Keratinocyte (primary cell): Measurements from ENCODE around the gene EHBP1. TPM values are rescaled to one million over a fixed set of nuclear protein-coding genes. Genes with fewer than 3 reads are reported as not detected.
"Not testable (repeated sequence)": the region's sequence is repeated elsewhere in the genome, so short reads cannot be mapped to it uniquely, and the experiment has no call there.

Source experiments
- DNase-seq: peaks from one replicate; pipeline ENCODE4 v3.0.0-alpha.2; 2011; ENCODE audit warnings: low read depth, missing footprints, low spot score
- FAIRE-seq: peaks from 2 replicates; lab custom pipeline; 2011; peaks lifted over from hg19 to GRCh38; lab: Jason Lieb, UNC
- H2AFZ ChIP-seq: 2 replicates; pipeline ENCODE4 v1.6.0; 2012; ENCODE audit warnings: low read length, control low read depth, inconsistent platforms; ENCODE audit not compliant: control insufficient read depth
- H3K27ac ChIP-seq: 2 replicates; pipeline ENCODE4 v1.5.1; 2011; ENCODE audit warnings: low read length; ENCODE audit not compliant: control insufficient read depth, insufficient read depth
- H3K27me3 ChIP-seq: 3 replicates; pipeline ENCODE4 v1.6.0; 2011; ENCODE audit warnings: low read length; ENCODE audit not compliant: control insufficient read depth, insufficient read depth; ENCODE audit errors: extremely low read depth
- H3K36me3 ChIP-seq, 2 experiments: 2 replicates in 1 of 2; 3 replicates in 1 of 2; pipeline ENCODE4 v1.5.1; 2011; ENCODE audit warnings: low read length in 2 of 2, mild to moderate bottlenecking in 1 of 2; ENCODE audit not compliant: control insufficient read depth in 2 of 2, insufficient read depth in 2 of 2; ENCODE audit errors: extremely low read depth in 1 of 2
- H3K4me1 ChIP-seq: 3 replicates; pipeline ENCODE4 v1.5.1; 2011; ENCODE audit warnings: low read length; ENCODE audit not compliant: control insufficient read depth, insufficient read depth; ENCODE audit errors: extremely low read depth
- H3K4me2 ChIP-seq: 3 replicates; pipeline ENCODE4 v1.6.0; 2011; ENCODE audit warnings: low read depth, low read length; ENCODE audit not compliant: control insufficient read depth, insufficient read depth; ENCODE audit errors: extremely low read depth
- H3K4me3 ChIP-seq, 3 experiments: fragments of 200-600 bp in 1 of 3; sonication (generic) in 1 of 3; 2 replicates in 2 of 3; 3 replicates in 1 of 3; pipeline ENCODE4 v1.5.1; 2011 to 2016; ENCODE audit warnings: low read length in 3 of 3, mild to moderate bottlenecking in 3 of 3, control low read depth in 2 of 3, inconsistent platforms in 1 of 3, low read depth in 1 of 3, mixed read lengths in 1 of 3, mixed run types in 1 of 3, moderate library complexity in 1 of 3; ENCODE audit not compliant: control insufficient read depth in 2 of 3, insufficient read depth in 2 of 3; ENCODE audit errors: extremely low read depth in 1 of 3
- H3K79me2 ChIP-seq: 2 replicates; pipeline ENCODE4 v1.6.0; 2012; ENCODE audit warnings: low read length; ENCODE audit not compliant: control insufficient read depth, insufficient read depth
- H3K9ac ChIP-seq: 3 replicates; pipeline ENCODE4 v1.6.0; 2011; ENCODE audit warnings: low read length; ENCODE audit not compliant: control insufficient read depth, insufficient read depth; ENCODE audit errors: extremely low read depth
- H3K9me1 ChIP-seq: 3 replicates; pipeline ENCODE4 v1.6.0; 2011; ENCODE audit warnings: low read length; ENCODE audit not compliant: control insufficient read depth, insufficient read depth; ENCODE audit errors: extremely low read depth
- H3K9me3 ChIP-seq: 2 replicates; pipeline ENCODE4 v1.5.1; 2012; ENCODE audit warnings: low read depth, low read length; ENCODE audit not compliant: control insufficient read depth
- H4K20me1 ChIP-seq: 3 replicates; pipeline ENCODE4 v1.6.0; 2011; ENCODE audit warnings: low read length; ENCODE audit not compliant: control insufficient read depth, insufficient read depth; ENCODE audit errors: extremely low read depth
- CTCF ChIP-seq, 3 experiments: IDR thresholded peaks in 1 of 3; conservative IDR thresholded peaks in 1 of 3; optimal IDR thresholded peaks in 1 of 3; 2 replicates in 2 of 3; 3 replicates in 1 of 3; pipeline versions ENCODE3 to v1.5.1; 2011; ENCODE audit warnings: low read length in 3 of 3, mild to moderate bottlenecking in 3 of 3, moderate library complexity in 2 of 3, control low read depth in 1 of 3, inconsistent platforms in 1 of 3; ENCODE audit not compliant: insufficient read depth in 2 of 3; ENCODE audit errors: extremely low read depth in 1 of 3
- EZH2 ChIP-seq: IDR thresholded peaks from one replicate; pipeline ENCODE4 v1.6.1; 2012; ENCODE audit warnings: inconsistent platforms, mild to moderate bottlenecking, low read length, moderate library complexity
- dilution Hi-C: fragments of 300-500 bp; cut with MboI; formaldehyde crosslinking; loops from one replicate; pipeline ENCODE4 v1.7.0; 2020; ENCODE audit warnings: low sequenced_read_pairs; ENCODE audit not compliant: extremely low pct_ligation_motif_present
- polyA plus RNA-seq, 5 experiments: library from polyadenylated mRNA; depleted of rRNA in 3 of 5; stranded (reverse) in 3 of 5; stranded (forward) in 1 of 5; unstranded in 1 of 5; fragments of >200 nt; gene quantifications; 1 replicate in 1 of 5; 2 replicates in 3 of 5; 3 replicates in 1 of 5; pipeline versions ENCODE4 v1.2.1 to v1.2.3, GENCODE V29; 2011 to 2012; ENCODE audit warnings: missing spikeins in 2 of 5, low read depth in 1 of 5, low replicate concordance in 1 of 5

Gene EHBP1
- polyA plus RNA-seq, 1 donor (not counting 4 experiments of a cell fraction or from before 2014, with no cell fraction given): 59.0 TPM

GRCh38 chr2:62747876-62748275 is 42.4 kb downstream of the EHBP1 start:
- Histone ChIP-seq H3K27ac (no peak overlapping the region), H3K4me1 (no peaks in the 10 kb centered on the region), H3K9me1 (no peaks in the 10 kb centered on the region), H3K9me3 (no peaks in the 10 kb centered on the region), H3K9ac (no peak overlapping the region), H3K4me3 (no peak overlapping the region), H2AFZ (no peak overlapping the region), H3K79me2 (peaks cover 59% of the 10 kb centered on the region), H3K27me3 (no peaks in the 10 kb centered on the region), H3K4me2 (no peak overlapping the region), H4K20me1 (peaks cover 3% of the 10 kb centered on the region), H3K36me3 (peaks cover 0 to 1% of the 10 kb centered on the region in 2 experiments)
- FAIRE-seq (no peak), DNase-seq (no peak)
- dilution Hi-C loops: no loop called here
- no peak for TF ChIP-seq EZH2

- H3K4me2 ChIP-seq, H4K20me1 ChIP-seq, H3K4me1 ChIP-seq, dilution Hi-C loops, DNase-seq, H3K9me1 ChIP-seq, H3K4me3 ChIP-seq, H2AFZ ChIP-seq, H3K9ac ChIP-seq, H3K27me3 ChIP-seq, H3K36me3 ChIP-seq, H3K9me3 ChIP-seq, H3K27ac ChIP-seq, FAIRE-seq: not testable (repeated sequence)
- H3K79me2 ChIP-seq: peaks cover 56% of the 10 kb centered on the region
These were observed 43.6 kb downstream of the EHBP1 start for GRCh38 chr2:62749111-62749510.

GRCh38 chr2:62757029-62757428 is 51.5 kb downstream of the EHBP1 start:
- Histone ChIP-seq H3K4me3 (no peak overlapping the region), H3K79me2 (peaks cover 79% of the 10 kb centered on the region), H3K36me3 (no peaks in the 10 kb centered on the region), H4K20me1 (no peaks in the 10 kb centered on the region), H3K9ac (no peak overlapping the region), H3K4me1 (peaks cover 6% of the 10 kb centered on the region), H3K9me1 (no peaks in the 10 kb centered on the region), H3K27ac (no peak overlapping the region), H3K9me3 (no peaks in the 10 kb centered on the region), H2AFZ (no peak overlapping the region), H3K4me2 (no peak overlapping the region), H3K27me3 (no peaks in the 10 kb centered on the region)
- dilution Hi-C loops: no loop called here
- TF ChIP-seq CTCF (optimal IDR thresholded peaks at IDR 0.05 in 1 of 3, IDR thresholded peaks at IDR 0.05 in 1 of 3, conservative IDR thresholded peaks at IDR 0.05 in 1 of 3; ENCODE audit: extremely low read depth in 1 of 3, insufficient read depth in 2 of 3, low read length in 3 of 3): no peak
- no peak for TF ChIP-seq EZH2
- FAIRE-seq (no peak), DNase-seq (no peak)
